Keratinocyte (primary cell): ENCODE results near the gene SMAD3.

Source experiments
- CTCF ChIP-seq, 3 experiments: IDR thresholded peaks in 1 of 3; conservative IDR thresholded peaks in 1 of 3; optimal IDR thresholded peaks in 1 of 3; 2 replicates in 2 of 3; 3 replicates in 1 of 3; pipeline versions ENCODE3 to v1.5.1; 2011; ENCODE audit warnings: low read length in 3 of 3, mild to moderate bottlenecking in 3 of 3, moderate library complexity in 2 of 3, control low read depth in 1 of 3, inconsistent platforms in 1 of 3; ENCODE audit not compliant: insufficient read depth in 2 of 3; ENCODE audit errors: extremely low read depth in 1 of 3
- EZH2 ChIP-seq: IDR thresholded peaks from one replicate; pipeline ENCODE4 v1.6.1; 2012; ENCODE audit warnings: inconsistent platforms, mild to moderate bottlenecking, low read length, moderate library complexity

DNA sequence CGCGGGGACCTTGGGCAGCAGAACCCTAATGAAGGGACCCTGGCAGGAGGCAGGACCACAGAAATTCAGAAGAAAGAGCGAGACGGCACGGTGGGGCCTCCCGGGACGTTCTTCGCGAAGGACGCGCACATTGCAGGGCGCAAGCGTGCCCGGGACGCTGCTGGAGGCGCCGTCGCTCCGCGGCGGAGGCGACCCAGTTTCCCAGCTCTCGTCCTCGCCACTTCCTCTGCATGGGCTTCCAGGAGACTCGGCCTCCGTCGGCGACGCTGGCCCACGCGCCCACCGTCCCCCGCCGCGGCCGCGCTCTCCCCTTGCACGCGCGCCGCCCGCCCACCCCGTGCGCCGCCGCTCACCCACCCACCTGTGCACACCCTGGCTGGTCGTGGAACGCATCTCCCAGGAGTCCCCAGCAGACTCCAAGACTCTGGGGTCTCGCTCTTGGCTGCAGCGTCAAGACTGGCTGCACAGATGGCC lies 31.8 kb upstream of the SMAD3 start:
- peak in 1 of 3 experiments; percentile 21 for TF ChIP-seq CTCF (optimal IDR thresholded peaks at IDR 0.05 in 1 of 3, IDR thresholded peaks at IDR 0.05 in 1 of 3, conservative IDR thresholded peaks at IDR 0.05 in 1 of 3; ENCODE audit: extremely low read depth in 1 of 3, insufficient read depth in 2 of 3, low read length in 3 of 3)
- no peak for TF ChIP-seq EZH2
